ENCODE measurements around the gene HNRNPF.

GRCh38 chr10:43453266-43453831, 44.4 kb upstream of the HNRNPF start:
- TF ChIP-seq POLR2A (IDR thresholded peaks at IDR 0.05) (no peak), CTCF (IDR thresholded peaks at IDR 0.05) (no peak), EP300 (IDR thresholded peaks at IDR 0.05) (no peak)
